Osteoblast (primary cell): ENCODE measurements around the gene COL18A1. TPM values are rescaled to one million over a fixed set of nuclear protein-coding genes. Genes with fewer than 3 reads are reported as not detected.

Experiments
- DNase-seq: peaks from one replicate; pipeline ENCODE4 v3.0.0; 2011; ENCODE audit warnings: low spot score, mixed read lengths; ENCODE audit not compliant: insufficient read length; ENCODE audit errors: missing footprints
- H2AFZ ChIP-seq: 2 replicates; pipeline ENCODE4 v1.6.0; 2011; ENCODE audit warnings: mild to moderate bottlenecking, low read length
- H3K27ac ChIP-seq: 2 replicates; pipeline ENCODE4 v1.5.1; 2011; ENCODE audit warnings: mild to moderate bottlenecking, low read depth, low read length, moderate library complexity
- H3K27me3 ChIP-seq: 2 replicates; pipeline ENCODE4 v1.6.0; 2012; ENCODE audit warnings: mild to moderate bottlenecking, control low read depth, inconsistent platforms, low read length, moderate library complexity; ENCODE audit not compliant: insufficient read depth
- H3K36me3 ChIP-seq: 2 replicates; pipeline ENCODE4 v1.5.1; 2011; ENCODE audit warnings: mild to moderate bottlenecking, low read length, control low read depth, moderate library complexity; ENCODE audit not compliant: insufficient read depth
- H3K4me1 ChIP-seq: 2 replicates; pipeline ENCODE4 v1.5.1; 2011; ENCODE audit warnings: mild to moderate bottlenecking, low read length, control low read depth, moderate library complexity; ENCODE audit not compliant: insufficient read depth
- H3K4me2 ChIP-seq: 2 replicates; pipeline ENCODE4 v1.6.0; 2011; ENCODE audit warnings: mild to moderate bottlenecking, low read length; ENCODE audit not compliant: insufficient read depth
- H3K4me3 ChIP-seq: fragments of 200-600 bp; sonication (generic); 3 replicates; pipeline ENCODE4 v1.5.1; 2012; ENCODE audit warnings: mild to moderate bottlenecking, low read length, inconsistent platforms; ENCODE audit not compliant: insufficient read depth
- H3K79me2 ChIP-seq: 2 replicates; pipeline ENCODE4 v1.6.0; 2012; ENCODE audit warnings: mild to moderate bottlenecking, low read length, control low read depth, inconsistent platforms; ENCODE audit not compliant: insufficient read depth
- H3K9me3 ChIP-seq: 2 replicates; pipeline ENCODE4 v1.5.1; 2011; ENCODE audit warnings: low read depth, low read length, control low read depth
- H4K20me1 ChIP-seq: 2 replicates; pipeline ENCODE4 v1.6.0; 2012; ENCODE audit warnings: mild to moderate bottlenecking, low read length, control low read depth; ENCODE audit not compliant: insufficient read depth
- CTCF ChIP-seq: IDR thresholded peaks from 2 replicates; pipeline ENCODE4 v1.5.1; 2011; ENCODE audit warnings: mild to moderate bottlenecking, low read depth, low read length, moderate library complexity; ENCODE audit errors: extremely low read depth
- total RNA-seq: library from RNA; depleted of rRNA; stranded (reverse); fragments of >200 nt; gene quantifications from 2 replicates; pipeline ENCODE4 v1.2.3, GENCODE V29; 2012

Gene COL18A1
- total RNA-seq, 1 donor, result 8.3 TPM

GRCh38 chr21:45418301-45419071, 13.5 kb downstream of the COL18A1 start:
- Histone ChIP-seq H3K9me3 (no peaks in the 10 kb centered on the region), H3K4me2 (no peak overlapping the region), H3K27ac (no peak overlapping the region), H2AFZ (no peak overlapping the region), H3K4me3 (no peak overlapping the region), H3K79me2 (no peaks in the 10 kb centered on the region), H3K4me1 (no peaks in the 10 kb centered on the region), H3K27me3 (peaks cover 5% of the 10 kb centered on the region), H3K36me3 (no peaks in the 10 kb centered on the region), H4K20me1 (no peaks in the 10 kb centered on the region)
- no peak for DNase-seq
- no peak for TF ChIP-seq CTCF

- H3K9me3 ChIP-seq, result no peaks in the 10 kb centered on the region
These were observed 14.2 kb downstream of the COL18A1 start for GRCh38 chr21:45419162-45419561.

GRCh38 chr21:45420061-45421041, 15.4 kb downstream of the COL18A1 start:
- peaks cover 5% of the 10 kb centered on the region for H3K27me3 ChIP-seq
- H3K4me3 ChIP-seq, result no peak overlapping the region

More at GRCh38 chr21:45419162-45419561, 14.2 kb downstream of the COL18A1 start:
- no peak for DNase-seq
- Histone ChIP-seq H3K4me2 (no peak overlapping the region), H3K4me3 (no peak overlapping the region), H4K20me1 (no peaks in the 10 kb centered on the region), H2AFZ (no peak overlapping the region), H3K27me3 (peaks cover 5% of the 10 kb centered on the region), H3K4me1 (no peaks in the 10 kb centered on the region), H3K36me3 (no peaks in the 10 kb centered on the region), H3K79me2 (no peaks in the 10 kb centered on the region), H3K27ac (no peak overlapping the region)
- no peak for TF ChIP-seq CTCF

More at GRCh38 chr21:45420061-45421041, 15.4 kb downstream of the COL18A1 start:
- no peak for TF ChIP-seq CTCF
- Histone ChIP-seq H2AFZ (no peak overlapping the region), H4K20me1 (no peaks in the 10 kb centered on the region), H3K9me3 (no peaks in the 10 kb centered on the region), H3K4me1 (no peaks in the 10 kb centered on the region), H3K79me2 (no peaks in the 10 kb centered on the region), H3K36me3 (no peaks in the 10 kb centered on the region), H3K27ac (no peak overlapping the region), H3K4me2 (no peak overlapping the region)
- DNase-seq, result peak; percentile 91
